ENCODE results near the gene CRLF2. TPM values are rescaled to one million over a fixed set of nuclear protein-coding genes. Genes with fewer than 3 reads are reported as not detected.
"Not testable (repeated sequence)": the region's sequence is repeated elsewhere in the genome, so short reads cannot be mapped to it uniquely, and the experiment has no call there.

The CRLF2 gene
- total RNA-seq, 1 donor from 2014 or later = 5.6 TPM

DNA sequence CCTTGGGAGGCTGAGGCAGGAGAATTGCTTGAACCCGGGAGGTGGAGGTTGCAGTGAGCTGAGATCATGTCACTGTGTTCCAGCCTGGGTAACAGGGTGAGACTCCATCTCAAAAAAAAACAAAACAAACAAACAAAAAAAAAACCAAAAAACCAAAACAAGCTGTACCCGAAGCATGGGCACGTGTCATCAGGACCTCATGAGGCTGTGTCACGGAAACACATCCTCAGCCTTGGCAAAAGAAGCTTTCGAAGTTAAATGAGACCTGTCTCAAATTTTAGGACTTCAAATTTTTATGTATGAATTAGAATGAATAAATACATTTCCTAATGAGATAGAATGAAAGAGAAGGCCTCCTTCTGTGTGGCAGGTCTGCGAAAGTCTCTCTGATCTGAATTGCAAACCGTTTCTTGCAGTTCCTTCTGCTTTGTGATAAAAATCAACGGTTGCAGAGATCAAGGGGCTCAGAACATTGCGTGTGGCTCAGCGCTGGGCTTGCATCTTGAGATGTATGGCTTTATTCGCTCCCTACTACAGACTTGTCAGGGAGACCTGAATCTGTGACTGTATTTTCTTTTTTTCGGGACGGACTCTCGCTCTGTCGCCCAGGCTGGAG, 19.5 kb upstream of the CRLF2 start:
- Mint-ChIP-seq H3K4me1 (ENCODE audit: low read depth) (peaks cover 3% of the 10 kb centered on the region), H3K36me3 (ENCODE audit: low read depth) (peaks cover 8% of the 10 kb centered on the region)

DNA sequence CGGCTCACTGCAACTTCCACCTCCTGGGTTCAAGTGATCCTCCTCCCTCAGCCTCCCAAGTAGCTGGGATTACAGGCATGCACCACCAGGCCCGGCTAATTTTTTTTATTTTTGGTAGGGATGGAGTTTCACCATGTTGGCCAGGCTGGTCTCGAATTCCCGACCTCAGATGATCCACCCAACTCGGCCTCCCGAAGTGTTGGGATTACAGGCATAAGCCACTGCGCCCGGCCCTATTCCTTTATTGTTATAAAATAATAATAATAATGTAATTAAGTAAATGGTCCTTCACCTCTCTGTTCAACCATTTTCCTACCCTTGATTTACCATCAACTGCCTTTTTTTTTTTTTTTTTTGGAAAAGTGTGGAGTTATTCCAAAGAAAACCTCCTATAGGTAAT, 15.7 kb upstream of the CRLF2 start:
- peaks cover 14% of the 10 kb centered on the region for H3K4me1 Mint-ChIP-seq (ENCODE audit: low read depth)
- H3K4me3 Mint-ChIP-seq (ENCODE audit: low read depth); intact Hi-C loops (cut with micrococcal nuclease); DNase-seq (ENCODE audit: low spot score); H3K27ac Mint-ChIP-seq: not testable (repeated sequence)
- H3K9me3 Mint-ChIP-seq = peaks cover 27% of the 10 kb centered on the region
- peaks cover 17% of the 10 kb centered on the region for H3K36me3 Mint-ChIP-seq (ENCODE audit: low read depth)
- H3K27me3 Mint-ChIP-seq (ENCODE audit: low read depth) = peaks cover 17% of the 10 kb centered on the region

More for the DNA sequence above, 19.5 kb upstream of the CRLF2 start:
- intact Hi-C loops (cut with micrococcal nuclease) = no loop called here
- peaks cover 13% of the 10 kb centered on the region for H3K9me3 Mint-ChIP-seq
- H3K27me3 Mint-ChIP-seq (ENCODE audit: low read depth) = peaks cover 13% of the 10 kb centered on the region
- no peak for DNase-seq (ENCODE audit: low spot score)
- no peak overlapping the region for H3K27ac Mint-ChIP-seq
- H3K4me3 Mint-ChIP-seq (ENCODE audit: low read depth) = no peak overlapping the region

DNA sequence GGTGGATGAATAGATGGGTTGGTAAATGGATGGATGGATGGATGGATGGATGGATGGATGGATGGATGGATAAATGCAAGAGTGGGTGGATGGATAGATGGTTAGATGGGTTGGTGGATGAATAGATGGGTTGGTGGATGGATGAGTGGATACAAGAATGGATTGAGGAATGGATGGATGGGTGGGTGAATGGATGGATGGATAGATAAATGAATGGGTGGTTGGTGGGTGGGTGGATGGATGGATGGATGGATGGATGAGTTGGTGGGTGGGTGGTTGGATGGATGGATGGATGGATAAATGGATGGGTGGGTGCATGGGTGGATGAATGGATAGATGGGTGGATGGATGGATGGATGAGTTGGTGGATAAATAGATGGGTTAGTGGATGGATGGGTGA, 13.8 kb upstream of the CRLF2 start:
- Mint-ChIP-seq H3K4me3 (ENCODE audit: low read depth) (no peak overlapping the region), H3K27me3 (ENCODE audit: low read depth) (peaks cover 18% of the 10 kb centered on the region), H3K4me1 (ENCODE audit: low read depth) (peaks cover 13% of the 10 kb centered on the region), H3K9me3 (peaks cover 36% of the 10 kb centered on the region), H3K27ac (no peak overlapping the region), H3K36me3 (ENCODE audit: low read depth) (peaks cover 16% of the 10 kb centered on the region)
- intact Hi-C loops (cut with micrococcal nuclease) = no loop called here
- DNase-seq (ENCODE audit: low spot score) = peak; percentile 2

DNA sequence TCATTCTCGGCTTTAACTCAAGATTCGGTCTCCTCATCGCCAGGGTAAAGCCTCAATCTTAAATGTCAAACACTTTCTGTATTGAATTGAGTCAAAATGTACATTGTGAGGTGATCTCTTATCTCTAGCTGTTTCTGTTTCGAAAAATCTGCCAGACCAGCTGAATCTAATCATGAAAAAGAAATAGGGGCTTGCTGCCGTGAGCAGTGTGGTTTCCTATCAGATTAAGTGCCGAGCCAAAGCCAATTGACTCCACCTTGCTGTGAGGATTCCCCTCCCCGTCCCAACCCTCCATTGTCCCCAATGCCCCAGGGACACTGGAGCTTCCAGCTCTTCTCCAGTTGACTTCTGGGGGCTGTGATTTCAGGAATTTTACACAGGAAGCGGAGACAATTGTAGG, 12.5 kb upstream of the CRLF2 start:
- H3K4me1 Mint-ChIP-seq (ENCODE audit: low read depth) = peaks cover 13% of the 10 kb centered on the region
- H3K4me3 Mint-ChIP-seq (ENCODE audit: low read depth) = no peak overlapping the region
- intact Hi-C loops (cut with micrococcal nuclease) = loop anchor here (1.0 kb wide), 1 partner anchor 17 kb away; no protein-coding TSS in a partner anchor
- peaks cover 16% of the 10 kb centered on the region for H3K36me3 Mint-ChIP-seq (ENCODE audit: low read depth)
- peak; percentile 64 for DNase-seq (ENCODE audit: low spot score)
- peaks cover 18% of the 10 kb centered on the region for H3K27me3 Mint-ChIP-seq (ENCODE audit: low read depth)
- H3K9me3 Mint-ChIP-seq = peaks cover 36% of the 10 kb centered on the region
- no peak overlapping the region for H3K27ac Mint-ChIP-seq

DNA sequence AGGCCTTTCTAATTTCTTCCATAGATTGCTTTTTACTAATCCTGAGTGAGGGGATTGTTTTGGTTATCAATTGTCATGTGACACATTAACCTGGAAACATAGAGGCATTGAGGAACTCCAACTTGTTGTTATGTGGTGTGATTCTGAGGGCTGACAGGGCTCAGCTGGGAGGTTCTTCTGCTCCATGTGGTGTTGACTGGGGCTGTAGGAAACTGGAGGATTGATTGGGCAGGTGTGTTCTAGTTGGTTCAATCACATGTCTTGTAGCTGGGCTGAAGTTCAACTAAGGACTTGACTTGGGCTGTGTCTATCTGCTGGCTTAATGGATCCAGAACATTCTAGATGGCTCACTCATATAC, 10.8 kb upstream of the CRLF2 start:
- intact Hi-C loops (cut with micrococcal nuclease) = no loop called here
- Mint-ChIP-seq H3K4me3 (ENCODE audit: low read depth) (no peak overlapping the region), H3K27ac (no peak overlapping the region)

DNA sequence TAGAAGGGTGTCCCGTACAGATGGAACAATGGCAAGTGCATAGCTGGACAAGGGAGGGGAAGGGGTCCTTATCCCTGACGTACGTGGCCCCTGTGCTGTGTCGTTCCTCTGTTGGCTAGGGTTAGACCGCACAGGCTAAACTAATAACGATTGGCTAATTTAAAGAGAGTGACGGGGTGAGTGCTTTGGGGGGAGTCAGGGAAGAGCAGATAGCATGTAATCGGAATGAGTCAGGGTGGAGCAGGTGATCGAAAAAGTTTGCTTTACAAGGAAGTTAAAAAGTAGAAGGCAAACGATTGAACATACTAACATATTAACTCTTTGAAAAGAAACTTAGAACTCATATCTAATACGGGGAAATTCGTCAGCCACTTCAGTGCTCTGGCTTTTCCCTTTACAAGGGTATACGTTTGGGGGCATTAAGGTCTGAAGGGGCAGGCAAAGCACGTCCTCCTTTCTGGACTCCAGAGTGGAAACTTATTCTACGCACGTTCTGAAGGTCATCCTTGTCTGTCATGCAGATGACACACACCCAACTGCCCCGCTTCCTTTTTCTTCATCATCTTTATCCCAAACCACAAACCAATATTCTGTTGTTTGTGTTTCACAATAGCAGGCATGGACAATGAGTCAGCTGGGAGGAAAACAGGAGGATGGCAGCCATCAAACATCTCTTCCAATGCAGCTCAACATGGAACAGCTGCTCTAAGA, 10.2 kb upstream of the CRLF2 start:
- H3K36me3 Mint-ChIP-seq (ENCODE audit: low read depth) = peaks cover 16% of the 10 kb centered on the region
- H3K4me3 Mint-ChIP-seq (ENCODE audit: low read depth) = no peak overlapping the region
- intact Hi-C loops (cut with micrococcal nuclease) = no loop called here
- no peak overlapping the region for H3K27ac Mint-ChIP-seq
- H3K9me3 Mint-ChIP-seq = peaks cover 35% of the 10 kb centered on the region
- peaks cover 13% of the 10 kb centered on the region for H3K4me1 Mint-ChIP-seq (ENCODE audit: low read depth)
- peaks cover 15% of the 10 kb centered on the region for H3K27me3 Mint-ChIP-seq (ENCODE audit: low read depth)
- no peak for DNase-seq (ENCODE audit: low spot score)

More for the DNA sequence above, 10.8 kb upstream of the CRLF2 start:
- H3K36me3 Mint-ChIP-seq (ENCODE audit: low read depth) = peaks cover 16% of the 10 kb centered on the region
- DNase-seq (ENCODE audit: low spot score) = no peak
- peaks cover 36% of the 10 kb centered on the region for H3K9me3 Mint-ChIP-seq
- peaks cover 13% of the 10 kb centered on the region for H3K4me1 Mint-ChIP-seq (ENCODE audit: low read depth)
- peaks cover 16% of the 10 kb centered on the region for H3K27me3 Mint-ChIP-seq (ENCODE audit: low read depth)

DNA sequence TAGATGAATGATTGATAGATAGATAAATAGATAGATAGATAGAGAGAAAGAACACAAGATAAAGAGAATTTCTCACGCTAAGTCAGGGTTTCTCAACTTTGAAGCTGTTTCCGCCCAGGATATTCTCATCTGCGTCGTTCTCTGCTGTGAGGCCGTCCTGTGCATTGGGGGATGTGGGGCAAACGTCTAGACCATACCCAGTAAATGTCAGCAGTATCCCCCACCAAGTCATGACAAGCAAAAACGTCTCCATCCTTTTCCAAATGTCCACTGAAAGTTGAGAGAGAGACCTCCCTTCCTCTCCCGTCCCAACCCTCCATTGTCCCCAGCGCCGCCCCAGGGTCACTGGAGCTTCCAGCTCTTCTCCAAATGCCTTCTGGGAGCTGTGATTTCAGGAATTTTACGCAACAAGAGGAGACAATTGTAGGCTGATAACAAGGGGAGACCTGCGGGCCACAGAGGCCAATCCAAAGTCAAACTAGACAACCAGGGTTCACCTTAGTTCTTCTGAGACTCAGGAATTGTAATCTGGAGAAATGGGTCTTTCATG, 8.9 kb upstream of the CRLF2 start:
- peaks cover 13% of the 10 kb centered on the region for H3K4me1 Mint-ChIP-seq (ENCODE audit: low read depth)
- peaks cover 9% of the 10 kb centered on the region for H3K27me3 Mint-ChIP-seq (ENCODE audit: low read depth)
- intact Hi-C loops (cut with micrococcal nuclease) = no loop called here
- H3K4me3 Mint-ChIP-seq (ENCODE audit: low read depth) = no peak overlapping the region
- no peak for DNase-seq (ENCODE audit: low spot score)
- H3K36me3 Mint-ChIP-seq (ENCODE audit: low read depth) = peaks cover 7% of the 10 kb centered on the region
- H3K9me3 Mint-ChIP-seq = peaks cover 22% of the 10 kb centered on the region
- no peak overlapping the region for H3K27ac Mint-ChIP-seq

DNA sequence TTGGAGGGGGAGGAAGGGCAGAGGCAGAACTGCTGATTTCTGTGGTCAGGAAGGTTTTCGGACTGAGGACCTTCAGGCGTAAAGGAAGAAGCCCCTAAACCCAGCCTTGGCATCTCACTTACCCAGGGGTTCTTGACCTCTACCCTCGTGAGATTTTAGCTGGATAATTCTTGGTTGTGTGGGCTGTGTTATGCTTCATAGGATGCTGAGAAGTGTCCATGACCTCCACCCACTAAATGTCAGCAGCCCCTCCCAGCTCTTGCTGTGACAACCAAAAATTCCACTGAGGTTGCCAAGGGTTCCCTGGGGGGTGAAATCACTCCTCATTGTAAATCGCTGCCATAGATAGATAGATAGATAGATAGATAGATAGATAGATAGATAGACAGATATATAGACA, 5.8 kb upstream of the CRLF2 start:
- Mint-ChIP-seq H3K27ac (no peak overlapping the region), H3K9me3 (peaks cover 10% of the 10 kb centered on the region), H3K36me3 (ENCODE audit: low read depth) (peaks cover 5% of the 10 kb centered on the region), H3K4me1 (ENCODE audit: low read depth) (peaks cover 10% of the 10 kb centered on the region), H3K27me3 (ENCODE audit: low read depth) (peaks cover 18% of the 10 kb centered on the region), H3K4me3 (ENCODE audit: low read depth) (no peak overlapping the region)
- intact Hi-C loops (cut with micrococcal nuclease) = no loop called here
- DNase-seq (ENCODE audit: low spot score) = no peak

DNA sequence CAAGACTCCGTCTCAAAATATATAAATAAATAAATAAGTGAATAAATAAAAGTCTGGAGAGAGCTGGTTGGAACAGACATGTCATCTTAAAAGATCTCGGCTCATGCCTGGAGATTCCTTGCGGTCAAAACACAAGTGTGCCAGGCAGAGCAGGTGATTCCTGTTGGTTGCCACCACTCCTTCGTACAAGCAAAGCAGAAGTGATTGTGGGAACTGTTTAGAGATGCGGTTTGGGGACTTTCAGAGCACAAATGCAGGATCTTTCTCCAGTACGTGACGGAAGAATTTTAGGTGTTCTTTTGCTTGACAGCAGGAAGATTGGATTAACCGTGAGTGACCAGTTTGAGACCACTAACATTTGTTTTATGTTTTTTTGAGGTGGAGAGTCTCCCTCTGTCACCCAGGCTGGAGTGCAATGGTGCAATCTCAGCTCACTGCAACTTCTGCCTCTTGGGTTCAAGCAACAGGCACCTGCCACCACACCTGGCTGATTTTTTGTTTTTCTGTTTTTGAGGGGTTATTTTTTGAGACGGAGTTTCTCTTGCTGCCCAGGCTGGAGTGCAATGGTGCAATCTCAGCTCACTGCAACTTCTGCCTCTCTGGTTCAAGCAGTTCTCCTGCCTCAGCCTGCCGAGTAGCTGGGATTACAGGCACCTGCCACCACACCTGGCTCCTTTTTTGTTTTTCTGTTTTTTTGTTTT, 2.8 kb upstream of the CRLF2 start:
- H3K4me1 Mint-ChIP-seq (ENCODE audit: low read depth) = peaks cover 19% of the 10 kb centered on the region
- DNase-seq (ENCODE audit: low spot score) = no peak
- intact Hi-C loops (cut with micrococcal nuclease) = no loop called here
- peaks cover 9% of the 10 kb centered on the region for H3K36me3 Mint-ChIP-seq (ENCODE audit: low read depth)
- no peak overlapping the region for H3K4me3 Mint-ChIP-seq (ENCODE audit: low read depth)
- peaks cover 14% of the 10 kb centered on the region for H3K9me3 Mint-ChIP-seq
- no peak overlapping the region for H3K27ac Mint-ChIP-seq
- peaks cover 15% of the 10 kb centered on the region for H3K27me3 Mint-ChIP-seq (ENCODE audit: low read depth)

DNA sequence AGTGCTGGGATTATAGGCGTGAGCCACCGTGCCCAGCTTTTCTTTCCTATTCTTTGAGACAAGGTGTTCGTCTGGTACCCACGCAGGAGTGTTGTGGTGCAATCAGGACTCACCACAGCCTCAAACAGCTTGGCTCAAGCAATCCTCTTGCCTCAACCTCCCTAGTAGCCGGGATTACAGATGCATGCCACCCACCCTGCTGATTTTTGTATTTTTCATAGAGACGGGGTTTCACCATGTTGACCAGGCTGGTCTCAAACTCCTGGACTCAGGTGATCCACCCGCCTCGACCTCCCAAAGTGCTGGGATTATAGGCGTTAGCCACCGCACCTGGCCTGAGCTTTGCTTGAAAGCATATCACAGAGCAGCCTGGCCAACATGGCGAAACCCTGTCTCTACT, 1.5 kb upstream of the CRLF2 start:
- Mint-ChIP-seq H3K27me3 (ENCODE audit: low read depth) (peaks cover 15% of the 10 kb centered on the region), H3K4me3 (ENCODE audit: low read depth) (no peak overlapping the region), H3K27ac (no peak overlapping the region), H3K36me3 (ENCODE audit: low read depth) (peaks cover 9% of the 10 kb centered on the region), H3K4me1 (ENCODE audit: low read depth) (peaks cover 24% of the 10 kb centered on the region), H3K9me3 (peaks cover 14% of the 10 kb centered on the region)
- no peak for DNase-seq (ENCODE audit: low spot score)
- intact Hi-C loops (cut with micrococcal nuclease) = no loop called here

DNA sequence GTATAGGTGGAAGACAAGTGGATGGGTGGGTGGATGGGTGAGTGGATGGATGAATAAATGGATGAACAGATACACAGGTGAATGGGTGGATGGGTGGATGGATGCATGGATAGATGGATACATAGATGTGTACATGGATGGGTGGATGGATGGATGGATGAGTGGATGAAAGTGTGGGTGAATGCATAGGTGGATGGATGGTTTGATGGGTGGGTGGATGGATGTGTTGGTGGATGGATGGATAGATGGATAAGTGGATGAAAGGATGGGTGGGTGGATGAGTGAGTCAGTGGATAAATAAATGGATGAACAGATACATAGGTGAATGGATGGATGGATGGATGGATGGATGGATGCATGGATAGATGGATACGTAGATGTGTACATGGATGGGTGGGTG, 1.6 kb downstream of the CRLF2 start:
- Mint-ChIP-seq H3K9me3 (peaks cover 14% of the 10 kb centered on the region), H3K27ac (peak overlapping the region; percentile 10), H3K36me3 (ENCODE audit: low read depth) (peaks cover 12% of the 10 kb centered on the region), H3K27me3 (ENCODE audit: low read depth) (peaks cover 9% of the 10 kb centered on the region), H3K4me3 (ENCODE audit: low read depth) (peak overlapping the region; percentile 60), H3K4me1 (ENCODE audit: low read depth) (peaks cover 34% of the 10 kb centered on the region)
- intact Hi-C loops (cut with micrococcal nuclease) = no loop called here
- DNase-seq (ENCODE audit: low spot score) = no peak

DNA sequence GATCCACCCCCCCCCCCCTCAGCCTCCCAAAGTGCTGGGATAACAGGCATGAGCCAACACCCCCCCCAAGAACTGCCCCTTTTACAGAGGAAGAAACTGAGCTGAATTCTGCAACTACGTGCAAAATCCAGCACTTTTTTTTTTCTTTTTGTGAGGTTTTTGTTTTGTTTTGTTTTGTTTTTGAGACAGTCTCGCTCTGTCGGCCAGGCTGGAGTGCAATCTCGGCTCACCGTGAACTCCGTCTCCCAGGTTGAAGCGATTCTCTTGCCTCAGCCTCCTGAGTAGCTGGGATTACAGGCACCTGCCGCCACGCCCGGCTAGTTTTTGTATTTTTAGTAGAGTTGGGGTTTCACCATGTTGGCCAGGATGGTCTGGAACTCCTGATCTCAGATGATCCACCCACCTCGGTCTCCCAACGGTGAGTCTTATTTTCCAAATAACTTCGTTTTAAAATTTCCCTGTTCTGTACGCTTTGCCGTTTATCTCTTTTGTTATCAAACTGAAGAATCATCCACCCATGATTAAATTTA, 4.9 kb downstream of the CRLF2 start:
- no peak for DNase-seq (ENCODE audit: low spot score)
- no peaks in the 10 kb centered on the region for H3K27me3 Mint-ChIP-seq (ENCODE audit: low read depth)
- H3K9me3 Mint-ChIP-seq = peaks cover 14% of the 10 kb centered on the region
- peak overlapping the region; percentile 81 for H3K27ac Mint-ChIP-seq
- intact Hi-C loops (cut with micrococcal nuclease) = loop anchor here (1.0 to 5.0 kb wide), 4 partner anchors 18 to 40 kb away; no protein-coding TSS in a partner anchor
- peaks cover 15% of the 10 kb centered on the region for H3K36me3 Mint-ChIP-seq (ENCODE audit: low read depth)
- peaks cover 27% of the 10 kb centered on the region for H3K4me1 Mint-ChIP-seq (ENCODE audit: low read depth)
- H3K4me3 Mint-ChIP-seq (ENCODE audit: low read depth) = peak overlapping the region; percentile 75
